Inferior parietal cortex (tissue), 1 donor: ENCODE results near the gene SMPDL3A.

ENCODE experiments used
- DNase-seq: peaks from one replicate; pipeline ENCODE4 v3.0.0-alpha.2; 2016; ENCODE audit errors: extremely low spot score

The SMPDL3A gene

GRCh38 chr6:122775975-122776374 is 13.1 kb upstream of the SMPDL3A start:
- no peak for DNase-seq

GRCh38 chr6:122778302-122778701 is 10.8 kb upstream of the SMPDL3A start:
- no peak for DNase-seq

GRCh38 chr6:122778985-122779661 is 9.9 kb upstream of the SMPDL3A start:
- peak; percentile 61 for DNase-seq

- no peak for DNase-seq
Observed at GRCh38 chr6:122779667-122780066, 9.4 kb upstream of the SMPDL3A start, which contains the start of gene FABP7. FABP7 (plus strand) TSS chr6:122779716; CDS start chr6:122779795, 79 bp downstream.

- no peak for DNase-seq
Observed at GRCh38 chr6:122780114-122780513, 8.9 kb upstream of the SMPDL3A start.

- DNase-seq: no peak
Observed at GRCh38 chr6:122781716-122782115, 7.3 kb upstream of the SMPDL3A start.

- DNase-seq: no peak
Observed at GRCh38 chr6:122783401-122783800, 5.7 kb upstream of the SMPDL3A start.

- no peak for DNase-seq
Observed at GRCh38 chr6:122785891-122786290, 3.2 kb upstream of the SMPDL3A start.

GRCh38 chr6:122787721-122788120 is 1.3 kb upstream of the SMPDL3A start:
- no peak for DNase-seq

- DNase-seq: no peak
Observed at GRCh38 chr6:122788208-122788607, 850 bp upstream of the SMPDL3A start.

- peak; percentile 75 for DNase-seq
Observed at GRCh38 chr6:122788663-122789181, 336 bp upstream of the SMPDL3A start.

- no peak for DNase-seq
Observed at GRCh38 chr6:122790028-122790422, 967 bp downstream of the SMPDL3A start.

- DNase-seq: peak; percentile 54
Observed at GRCh38 chr6:122790423-122791309, 1.6 kb downstream of the SMPDL3A start.

- no peak for DNase-seq
Observed at GRCh38 chr6:122791310-122791679, 2.2 kb downstream of the SMPDL3A start.

- no peak for DNase-seq
Observed at GRCh38 chr6:122792766-122793165, 3.7 kb downstream of the SMPDL3A start.

- DNase-seq: no peak
Observed at GRCh38 chr6:122797537-122797936, 8.5 kb downstream of the SMPDL3A start.

- DNase-seq: no peak
Observed at GRCh38 chr6:122798099-122798641, 9.1 kb downstream of the SMPDL3A start.

GRCh38 chr6:122799140-122799745 is 10.2 kb downstream of the SMPDL3A start:
- no peak for DNase-seq

GRCh38 chr6:122799916-122800686 is 11.0 kb downstream of the SMPDL3A start:
- DNase-seq: no peak

GRCh38 chr6:122800906-122801305 is 11.8 kb downstream of the SMPDL3A start:
- no peak for DNase-seq

GRCh38 chr6:122801397-122801796 is 12.3 kb downstream of the SMPDL3A start:
- no peak for DNase-seq
